Caki2 (cell line): ENCODE results near the gene TPPP. TPM values are rescaled to one million over a fixed set of nuclear protein-coding genes. Genes with fewer than 3 reads are reported as not detected.

ENCODE experiments used
- DNase-seq: peaks from one replicate; pipeline ENCODE4 v3.0.0-alpha.2; 2015; ENCODE audit warnings: low read depth
- in situ Hi-C: cut with HindIII; loops from 2 replicates; pipeline ENCODE4 v1.10.0; 2016; ENCODE audit warnings: low sequenced_read_pairs, low pct_unique_long_range_greater_than_20kb, mixed read lengths
- total RNA-seq: library from RNA; depleted of rRNA; stranded (reverse); fragments of >200 nt; shearing (Covaris generic); gene quantifications from 2 replicates; pipeline ENCODE4 v1.2.3, GENCODE V29; 2014; ENCODE audit warnings: low replicate concordance

TPPP gene
- total RNA-seq, 1 experiment from 2014 or later, result 0.34 TPM

- in situ Hi-C loops, result no loop called here
- DNase-seq, result no peak
These were observed 33.5 kb downstream of the TPPP start for GRCh38 chr5:659496-660263.

GRCh38 chr5:658103-658502, 35.0 kb downstream of the TPPP start:
- no peak for DNase-seq
- in situ Hi-C loops, result no loop called here

GRCh38 chr5:657570-657969, 35.6 kb downstream of the TPPP start:
- in situ Hi-C loops, result no loop called here
- DNase-seq, result peak; percentile 91

GRCh38 chr5:655406-655805, 37.7 kb downstream of the TPPP start:
- in situ Hi-C loops, result no loop called here
- no peak for DNase-seq

GRCh38 chr5:654071-654778, 38.9 kb downstream of the TPPP start:
- in situ Hi-C loops, result no loop called here
- DNase-seq, result no peak

GRCh38 chr5:652773-653350, 40.3 kb downstream of the TPPP start:
- in situ Hi-C loops, result no loop called here
- DNase-seq, result no peak

- no peak for DNase-seq
- in situ Hi-C loops, result no loop called here
These were observed 41.1 kb downstream of the TPPP start for GRCh38 chr5:652023-652515.

- no peak for DNase-seq
- in situ Hi-C loops, result no loop called here
These were observed 41.7 kb downstream of the TPPP start for GRCh38 chr5:651296-652022.

- in situ Hi-C loops, result no loop called here
These were observed 45.4 kb downstream of the TPPP start for GRCh38 chr5:647727-648126.

GRCh38 chr5:647311-647710, 45.8 kb downstream of the TPPP start:
- in situ Hi-C loops, result no loop called here

More at GRCh38 chr5:647727-648126, 45.4 kb downstream of the TPPP start:
- DNase-seq, result no peak

GRCh38 chr5:646396-647201, 46.6 kb downstream of the TPPP start:
- in situ Hi-C loops, result no loop called here

More at GRCh38 chr5:647311-647710, 45.8 kb downstream of the TPPP start:
- DNase-seq, result no peak

GRCh38 chr5:645421-645820, 47.7 kb downstream of the TPPP start:
- no peak for DNase-seq
- in situ Hi-C loops, result no loop called here

More at GRCh38 chr5:646396-647201, 46.6 kb downstream of the TPPP start:
- DNase-seq, result no peak

- in situ Hi-C loops, result no loop called here
- DNase-seq, result no peak
These were observed 48.2 kb downstream of the TPPP start for GRCh38 chr5:644971-645370.

- in situ Hi-C loops, result no loop called here
- DNase-seq, result no peak
These were observed 48.6 kb downstream of the TPPP start for GRCh38 chr5:644509-644908.

GRCh38 chr5:643811-644271, 49.3 kb downstream of the TPPP start:
- DNase-seq, result no peak
- in situ Hi-C loops, result no loop called here

- in situ Hi-C loops, result no loop called here
- no peak for DNase-seq
These were observed 49.8 kb downstream of the TPPP start for GRCh38 chr5:643351-643801.

GRCh38 chr5:642481-642880, 50.7 kb downstream of the TPPP start:
- DNase-seq, result no peak
- in situ Hi-C loops, result no loop called here

GRCh38 chr5:641331-641765, 51.8 kb downstream of the TPPP start:
- in situ Hi-C loops, result no loop called here
- no peak for DNase-seq
